ENCODE measurements around the gene FAT3.

DNA sequence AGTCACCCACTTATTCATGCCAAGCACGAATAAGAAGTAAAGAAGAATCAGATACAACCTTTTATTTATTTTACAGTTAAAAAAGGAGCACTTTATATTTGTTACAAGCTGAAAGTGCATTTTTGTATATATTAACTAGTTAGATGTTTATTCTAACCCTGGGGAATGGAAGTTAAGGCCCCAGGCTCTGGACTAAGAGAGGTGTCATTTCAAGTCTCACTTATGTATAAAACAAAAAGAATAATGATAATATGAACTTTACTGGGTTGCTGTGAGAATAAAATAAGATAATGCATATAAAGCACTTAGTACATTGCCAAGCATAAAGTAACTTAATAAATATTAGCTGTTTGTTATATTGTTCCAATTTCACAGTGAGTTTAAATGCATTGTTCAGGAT is 12.1 kb upstream of the FAT3 start:
- TF ChIP-seq, protein P1, sequence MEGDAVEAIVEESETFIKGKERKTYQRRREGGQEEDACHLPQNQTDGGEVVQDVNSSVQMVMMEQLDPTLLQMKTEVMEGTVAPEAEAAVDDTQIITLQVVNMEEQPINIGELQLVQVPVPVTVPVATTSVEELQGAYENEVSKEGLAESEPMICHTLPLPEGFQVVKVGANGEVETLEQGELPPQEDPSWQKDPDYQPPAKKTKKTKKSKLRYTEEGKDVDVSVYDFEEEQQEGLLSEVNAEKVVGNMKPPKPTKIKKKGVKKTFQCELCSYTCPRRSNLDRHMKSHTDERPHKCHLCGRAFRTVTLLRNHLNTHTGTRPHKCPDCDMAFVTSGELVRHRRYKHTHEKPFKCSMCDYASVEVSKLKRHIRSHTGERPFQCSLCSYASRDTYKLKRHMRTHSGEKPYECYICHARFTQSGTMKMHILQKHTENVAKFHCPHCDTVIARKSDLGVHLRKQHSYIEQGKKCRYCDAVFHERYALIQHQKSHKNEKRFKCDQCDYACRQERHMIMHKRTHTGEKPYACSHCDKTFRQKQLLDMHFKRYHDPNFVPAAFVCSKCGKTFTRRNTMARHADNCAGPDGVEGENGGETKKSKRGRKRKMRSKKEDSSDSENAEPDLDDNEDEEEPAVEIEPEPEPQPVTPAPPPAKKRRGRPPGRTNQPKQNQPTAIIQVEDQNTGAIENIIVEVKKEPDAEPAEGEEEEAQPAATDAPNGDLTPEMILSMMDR (IDR thresholded peaks at IDR 0.05) = no peak
- TF ChIP-seq POLR2AphosphoS5 (IDR thresholded peaks at IDR 0.05) = no peak
